HG03135 (cell line): Measurements from ENCODE around the gene XIRP2.

Source experiments
- ATAC-seq: cut with Tn5 transposase; IDR thresholded peaks from one replicate; pipeline ENCODE4 v1.9.1; 2021; ENCODE audit warnings: mild to moderate bottlenecking, moderate library complexity; ENCODE audit not compliant: unreplicated experiment

XIRP2 gene

DNA sequence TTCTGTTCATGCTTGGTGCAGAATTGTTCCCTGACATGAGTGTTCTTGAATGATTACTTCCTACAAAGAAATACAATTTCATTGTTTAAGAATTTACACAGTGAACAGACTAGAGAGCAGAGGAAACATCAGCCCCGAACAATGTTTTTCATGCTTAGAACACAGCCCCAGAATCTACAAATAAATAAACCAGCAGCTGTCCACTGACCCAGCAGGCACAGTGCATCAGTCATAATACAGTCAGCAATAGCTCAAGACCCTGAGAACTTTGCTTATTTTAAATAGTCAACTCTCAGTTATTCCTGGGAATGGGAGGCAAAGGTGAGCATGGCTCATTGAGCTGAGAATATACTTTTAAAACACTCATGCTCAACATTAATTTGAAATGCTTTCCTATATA, 38.4 kb downstream of the XIRP2 start:
- no peak for ATAC-seq

GRCh38 chr2:166932032-166932431, 43.8 kb downstream of the XIRP2 start:
- no peak for ATAC-seq

DNA sequence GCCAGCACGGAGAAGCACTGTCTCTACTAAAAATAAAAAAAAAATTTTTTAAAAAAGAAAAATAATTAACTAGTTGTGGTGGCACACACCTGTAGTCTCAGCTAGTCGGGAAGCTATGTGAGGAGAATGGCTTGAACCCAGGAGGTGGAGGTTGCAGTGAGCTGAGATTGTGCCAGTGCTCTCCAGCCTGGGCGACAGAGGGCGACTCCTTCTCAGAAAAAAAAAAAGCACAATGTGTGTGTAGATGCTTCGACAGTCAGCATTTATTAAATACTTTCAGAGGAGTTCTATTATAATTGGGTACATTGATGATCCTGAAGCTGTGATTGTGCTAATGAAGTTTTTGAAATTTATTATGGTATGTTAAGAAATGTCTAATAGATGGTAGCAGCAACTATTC, 46.5 kb downstream of the XIRP2 start:
- ATAC-seq: no peak

- ATAC-seq: no peak
These were observed 54.1 kb downstream of the XIRP2 start for GRCh38 chr2:166942377-166942776.

DNA sequence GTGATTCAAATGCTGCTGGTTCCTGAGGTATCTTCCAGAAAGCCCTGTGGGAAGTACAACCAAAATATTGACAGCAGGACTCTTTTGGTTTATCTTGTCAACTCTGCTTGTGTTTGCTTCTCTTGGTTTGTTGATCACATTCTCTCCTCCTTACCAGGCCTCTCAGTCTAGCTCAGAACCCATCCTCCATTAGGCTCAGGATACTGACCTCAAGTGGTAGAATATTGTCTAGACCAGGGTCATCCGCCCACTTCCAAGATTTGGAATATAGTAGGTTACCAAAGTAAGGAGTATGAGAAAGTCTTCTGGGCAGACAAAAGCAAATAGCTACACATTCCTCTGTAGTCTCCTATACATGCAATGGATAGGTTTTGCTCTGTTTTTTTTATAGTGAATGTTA, 56.6 kb downstream of the XIRP2 start:
- no peak for ATAC-seq

DNA sequence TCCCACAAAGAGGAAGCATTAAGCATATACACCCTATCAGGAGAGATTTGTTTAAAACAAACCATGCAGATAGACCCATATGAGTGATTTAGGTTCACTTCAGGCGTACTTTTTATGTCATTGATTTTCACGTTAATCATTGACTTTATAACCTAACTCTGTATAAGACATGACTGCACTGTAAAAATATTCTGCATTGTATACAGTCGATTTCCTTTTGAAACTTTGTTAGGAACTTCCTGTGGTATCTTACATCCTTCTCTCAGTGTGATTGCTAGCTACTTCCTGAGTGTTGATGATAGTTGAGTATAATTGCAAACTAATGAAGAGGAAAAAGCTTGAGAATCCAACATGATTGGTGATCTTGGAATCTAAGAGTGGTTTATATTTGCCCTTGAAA, 69.4 kb downstream of the XIRP2 start:
- ATAC-seq: no peak

GRCh38 chr2:166958986-166959481, 70.8 kb downstream of the XIRP2 start:
- ATAC-seq: no peak

GRCh38 chr2:166959556-166959955, 71.3 kb downstream of the XIRP2 start:
- ATAC-seq: no peak

DNA sequence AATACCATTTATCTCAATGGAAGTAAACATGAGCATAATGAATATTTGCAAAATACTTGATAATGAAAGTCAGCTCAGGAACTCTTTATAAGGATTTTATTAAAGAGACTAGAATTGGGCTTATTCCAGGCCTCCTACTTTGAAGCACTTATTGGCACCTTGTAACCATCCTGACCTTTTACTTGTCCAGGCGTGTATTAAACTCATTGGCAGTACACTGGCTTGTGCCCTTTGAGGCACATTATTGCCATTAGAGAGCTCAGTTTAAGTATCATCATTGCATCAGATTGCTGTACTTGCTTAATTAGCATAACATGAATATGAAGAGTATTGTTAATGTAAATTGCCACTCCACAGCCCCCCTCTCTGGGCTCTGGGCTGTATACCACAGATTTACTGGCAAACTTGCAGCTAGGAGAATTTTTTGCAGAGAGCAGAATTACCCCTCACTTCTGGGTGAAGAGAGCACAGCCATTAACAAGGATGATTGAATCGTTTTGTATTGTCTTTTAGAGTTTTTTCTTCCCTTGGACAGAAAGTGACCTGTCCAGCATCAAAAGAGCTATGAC, 72.5 kb downstream of the XIRP2 start:
- no peak for ATAC-seq

DNA sequence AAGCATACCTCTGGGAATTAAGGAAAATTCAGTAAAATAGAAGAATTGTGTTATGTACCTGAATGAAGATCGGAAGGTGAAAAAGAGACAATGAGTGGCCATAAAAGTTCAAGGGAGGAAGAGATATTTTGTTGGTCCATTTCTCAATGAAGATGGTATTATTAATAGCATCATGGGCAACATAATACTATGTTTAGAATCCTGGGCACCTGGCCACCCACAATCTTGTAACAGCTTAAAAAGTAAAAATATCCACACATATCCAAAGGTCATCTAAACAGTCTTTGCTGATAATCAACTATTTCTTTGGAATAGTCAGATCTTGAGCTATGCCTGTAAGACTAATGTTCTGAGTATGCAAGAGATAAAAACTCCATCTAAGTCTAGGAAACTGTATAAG, 73.7 kb downstream of the XIRP2 start:
- no peak for ATAC-seq

GRCh38 chr2:166969486-166969885, 81.2 kb downstream of the XIRP2 start:
- ATAC-seq: no peak

- ATAC-seq: no peak
These were observed 83.7 kb downstream of the XIRP2 start for GRCh38 chr2:166972002-166972401.

GRCh38 chr2:166972418-166972817, 84.1 kb downstream of the XIRP2 start:
- ATAC-seq: no peak

- ATAC-seq: no peak
These were observed 95.9 kb downstream of the XIRP2 start for GRCh38 chr2:166984188-166984587.

DNA sequence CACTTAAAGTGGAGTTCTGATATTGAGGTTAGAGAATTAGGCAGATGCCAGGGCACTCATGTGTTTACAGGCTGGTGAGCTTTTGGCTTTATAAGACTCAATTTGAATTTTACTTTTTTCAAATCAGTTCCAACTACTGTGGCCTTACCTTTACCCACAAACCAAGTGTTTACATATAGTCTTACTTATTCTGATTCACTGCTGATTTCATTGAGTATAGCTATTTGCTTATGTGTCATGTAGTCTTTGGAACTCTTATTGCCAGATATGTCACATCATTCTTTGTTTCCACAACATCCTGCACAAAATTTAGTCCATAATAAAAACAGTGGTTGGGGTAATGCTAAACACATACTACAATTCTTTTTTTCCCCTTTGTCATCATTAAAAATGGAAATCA, 96.5 kb downstream of the XIRP2 start:
- ATAC-seq: no peak

GRCh38 chr2:166994588-166995336, 106.5 kb downstream of the XIRP2 start:
- no peak for ATAC-seq

DNA sequence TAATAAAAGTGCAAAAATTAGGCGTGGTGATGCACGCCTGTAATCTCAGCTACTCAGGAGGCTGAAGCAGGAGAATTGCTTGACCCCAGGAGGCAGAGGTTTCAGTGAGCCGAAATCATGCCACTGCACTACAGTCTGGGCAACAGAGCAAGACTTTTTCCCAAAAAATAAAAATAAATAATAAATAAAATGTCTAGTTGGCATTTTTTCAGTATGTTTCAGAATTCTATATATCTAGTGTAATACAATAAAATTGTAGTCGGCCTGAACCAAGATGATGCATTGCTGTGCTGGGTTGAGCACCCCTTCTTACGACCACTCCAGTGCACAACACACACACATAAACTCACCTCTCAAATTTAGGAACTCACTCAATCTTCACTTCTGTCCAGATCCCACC, 108.2 kb downstream of the XIRP2 start:
- no peak for ATAC-seq

GRCh38 chr2:167001165-167001564, 112.9 kb downstream of the XIRP2 start:
- no peak for ATAC-seq

GRCh38 chr2:167005096-167005495, 116.8 kb downstream of the XIRP2 start:
- ATAC-seq: no peak

DNA sequence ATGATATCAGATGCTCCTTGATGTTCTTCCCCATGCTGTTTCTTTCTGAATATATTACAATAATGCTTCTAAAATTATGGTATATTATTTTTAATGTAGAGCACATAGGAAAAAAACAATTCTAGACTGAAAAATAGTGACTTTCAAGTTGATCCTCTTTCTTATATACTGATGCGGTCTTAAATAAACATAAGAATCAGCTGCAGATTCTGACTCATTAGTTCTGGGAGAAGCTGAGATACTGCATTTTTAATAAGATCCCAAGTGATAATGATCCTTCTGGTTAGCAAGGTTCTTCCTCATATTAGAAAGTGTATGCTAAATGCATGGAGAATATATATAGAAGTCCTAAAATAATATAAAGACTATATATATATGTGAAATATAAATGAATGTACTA, 124.9 kb downstream of the XIRP2 start:
- no peak for ATAC-seq

- ATAC-seq: no peak
These were observed 127.5 kb downstream of the XIRP2 start for GRCh38 chr2:167015806-167016205.

- no peak for ATAC-seq
These were observed 128.7 kb downstream of the XIRP2 start for GRCh38 chr2:167017021-167017420.

DNA sequence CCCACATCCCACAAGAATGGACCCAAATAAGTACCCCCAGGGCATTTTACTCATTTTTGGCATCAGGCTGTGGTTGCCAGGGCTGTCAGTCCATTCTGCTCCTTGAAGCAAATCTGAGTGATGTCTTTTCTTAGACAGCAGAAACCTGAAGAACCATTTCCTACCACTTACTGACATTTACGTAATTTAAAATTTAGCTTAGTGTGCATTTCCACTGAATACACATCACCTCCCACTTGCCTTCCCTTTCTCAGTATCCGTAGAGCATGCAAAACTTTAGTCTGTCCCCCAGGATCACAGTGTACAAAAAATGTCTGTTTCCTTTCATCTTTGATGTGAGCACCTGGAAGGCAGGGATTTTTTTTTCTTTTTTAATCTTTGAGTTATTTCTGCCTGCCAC, 130.3 kb downstream of the XIRP2 start:
- ATAC-seq: no peak
